H1 (cell line): ENCODE measurements around the gene TUBB1. TPM values are rescaled to one million over a fixed set of nuclear protein-coding genes. Genes with fewer than 3 reads are reported as not detected.

Source experiments
- CTCF ChIA-PET: fragments of 300-600 bp; sonication (Branson Sonifier 250); formaldehyde crosslinking; loops from one replicate; lab custom pipeline; 2021; ENCODE audit not compliant: partially characterized antibody; lab: Charles Lee
- POLR2A ChIA-PET: fragments of 300-600 bp; sonication (Branson Sonifier 250); formaldehyde crosslinking; loops from one replicate; lab custom pipeline; 2021; ENCODE audit warnings: inconsistent platforms; ENCODE audit not compliant: partially characterized antibody; lab: Charles Lee
- DNase-seq, 2 experiments: peaks; one replicate each; pipeline versions ENCODE4 v3.0.0 to v3.0.0-alpha.2; 2010 to 2022; ENCODE audit warnings: low spot score in 2 of 2, low read depth in 1 of 2, mixed read lengths in 1 of 2
- FAIRE-seq: peaks from 2 replicates; lab custom pipeline; 2011; peaks lifted over from hg19 to GRCh38; lab: Jason Lieb, UNC
- H2AFZ ChIP-seq: 2 replicates; pipeline ENCODE4 v1.8.1; 2012; ENCODE audit warnings: low read length, inconsistent platforms
- H2AK5ac ChIP-seq: 2 replicates; pipeline ENCODE4 v1.6.1; 2013; ENCODE audit warnings: low read depth, low read length
- H2BK120ac ChIP-seq: replicated peaks from 2 replicates; pipeline ENCODE3; 2013; ENCODE audit warnings: low read depth, low read length, inconsistent platforms
- H2BK12ac ChIP-seq: 2 replicates; pipeline ENCODE4 v1.6.1; 2013; ENCODE audit warnings: low read depth, low read length
- H2BK15ac ChIP-seq: 2 replicates; pipeline ENCODE4 v1.6.1; 2013; ENCODE audit warnings: low read length
- H2BK20ac ChIP-seq: 2 replicates; pipeline ENCODE4 v1.6.1; 2013; ENCODE audit warnings: low read length
- H2BK5ac ChIP-seq: 2 replicates; pipeline ENCODE4 v1.6.1; 2013; ENCODE audit warnings: low read depth, low read length
- H3K14ac ChIP-seq: 2 replicates; pipeline ENCODE4 v1.6.1; 2013; ENCODE audit warnings: inconsistent platforms; ENCODE audit not compliant: insufficient read length
- H3K18ac ChIP-seq: 2 replicates; pipeline ENCODE4 v1.6.1; 2013; ENCODE audit warnings: low read length; ENCODE audit errors: extremely low read depth
- H3K23ac ChIP-seq: 2 replicates; pipeline ENCODE4 v1.6.1; 2013; ENCODE audit warnings: inconsistent platforms; ENCODE audit not compliant: insufficient read length
- H3K23me2 ChIP-seq: 2 replicates; pipeline ENCODE4 v1.6.1; 2013; ENCODE audit warnings: low read depth, low read length
- H3K27ac ChIP-seq: 2 replicates; pipeline ENCODE4 v1.6.1; 2011; ENCODE audit warnings: low read depth, low read length, inconsistent platforms
- H3K27me3 ChIP-seq, 4 experiments: replicated peaks in 1 of 4; 1 replicate in 1 of 4; 2 replicates in 3 of 4; pipeline versions ENCODE4 v1.6.1 to v1.8.1; 2011 to 2013; ENCODE audit warnings: low read length in 3 of 4, mild to moderate bottlenecking in 3 of 4, inconsistent platforms in 2 of 4, mixed read lengths in 2 of 4, moderate library complexity in 1 of 4; ENCODE audit not compliant: control insufficient read depth in 3 of 4, insufficient read depth in 3 of 4; ENCODE audit errors: extremely low read depth in 1 of 4
- H3K36me3 ChIP-seq, 4 experiments: 2 replicates each; pipeline versions ENCODE4 v1.6.1 to v1.8.1; 2011 to 2013; ENCODE audit warnings: mild to moderate bottlenecking in 4 of 4, low read length in 3 of 4, moderate library complexity in 2 of 4, control low read depth in 1 of 4, inconsistent platforms in 1 of 4; ENCODE audit not compliant: insufficient read depth in 4 of 4, control insufficient read depth in 2 of 4
- H3K4ac ChIP-seq: replicated peaks from 2 replicates; pipeline ENCODE3; 2013; ENCODE audit warnings: low read length, low read depth, mixed read lengths, inconsistent platforms; ENCODE audit not compliant: insufficient read length
- H3K4me1 ChIP-seq, 4 experiments: replicated peaks in 1 of 4; 1 replicate in 1 of 4; 2 replicates in 3 of 4; pipeline versions ENCODE4 v1.6.1 to v1.8.1; 2011 to 2013; ENCODE audit warnings: low read length in 3 of 4, inconsistent platforms in 2 of 4, mixed read lengths in 1 of 4; ENCODE audit not compliant: insufficient read depth in 4 of 4, control insufficient read depth in 3 of 4
- H3K4me2 ChIP-seq, 2 experiments: 2 replicates each; pipeline versions ENCODE4 v1.6.1 to v1.8.1; 2011 to 2013; ENCODE audit warnings: low read depth in 2 of 2, low read length in 2 of 2, control low read depth in 1 of 2, inconsistent platforms in 1 of 2, mild to moderate bottlenecking in 1 of 2; ENCODE audit not compliant: insufficient read depth in 1 of 2
- H3K4me3 ChIP-seq, 4 experiments: fragments of 200-600, 300-600 bp in 1 of 4; sonication (generic), shearing (Covaris generic), sonication (Bioruptor Twin) in 1 of 4; 2 replicates each; pipeline versions ENCODE4 v1.5.1 to v1.8.1; 2011 to 2016; ENCODE audit warnings: low read length in 4 of 4, low read depth in 3 of 4, control low read depth in 2 of 4, inconsistent platforms in 2 of 4, mild to moderate bottlenecking in 2 of 4, mixed read lengths in 1 of 4, moderate library complexity in 1 of 4; ENCODE audit not compliant: insufficient read depth in 2 of 4; ENCODE audit errors: extremely low read depth in 1 of 4
- H3K56ac ChIP-seq: replicated peaks from 2 replicates; pipeline ENCODE3; 2013; ENCODE audit warnings: low read depth, mild to moderate bottlenecking, mixed read lengths, low read length, inconsistent platforms; ENCODE audit not compliant: insufficient read length
- H3K79me1 ChIP-seq: 2 replicates; pipeline ENCODE4 v1.6.1; 2013; ENCODE audit warnings: low read depth, low read length, control low read depth
- H3K79me2 ChIP-seq, 2 experiments: 2 replicates each; pipeline versions ENCODE4 v1.6.1 to v1.8.1; 2012 to 2013; ENCODE audit warnings: low read length in 2 of 2, mild to moderate bottlenecking in 2 of 2, inconsistent platforms in 1 of 2; ENCODE audit not compliant: insufficient read depth in 2 of 2, control insufficient read depth in 1 of 2
- H3K9ac ChIP-seq, 4 experiments: replicated peaks in 1 of 4; 1 replicate in 1 of 4; 2 replicates in 3 of 4; pipeline versions ENCODE4 v1.6.1 to v1.8.1; 2011 to 2013; ENCODE audit warnings: low read depth in 3 of 4, low read length in 3 of 4, control low read depth in 2 of 4, mild to moderate bottlenecking in 2 of 4, moderate library complexity in 2 of 4, inconsistent platforms in 1 of 4; ENCODE audit errors: extremely low read depth in 1 of 4
- H3K9me3 ChIP-seq, 2 experiments: 2 replicates each; pipeline versions ENCODE4 v1.6.1 to v1.8.1; 2012 to 2013; ENCODE audit warnings: mild to moderate bottlenecking in 2 of 2, moderate library complexity in 2 of 2, control low read depth in 1 of 2, inconsistent platforms in 1 of 2, low read depth in 1 of 2, low read length in 1 of 2, mixed read lengths in 1 of 2; ENCODE audit not compliant: insufficient read depth in 2 of 2
- H4K20me1 ChIP-seq, 2 experiments: replicated peaks in 1 of 2; 2 replicates each; pipeline versions ENCODE3 to v1.8.1; 2011 to 2013; ENCODE audit warnings: inconsistent platforms in 2 of 2, low read length in 2 of 2, mild to moderate bottlenecking in 1 of 2; ENCODE audit not compliant: insufficient read depth in 2 of 2, control insufficient read depth in 1 of 2
- H4K5ac ChIP-seq: 2 replicates; pipeline ENCODE4 v1.6.1; 2013; ENCODE audit warnings: low read length, low read depth, mixed read lengths, inconsistent platforms; ENCODE audit not compliant: insufficient read length
- H4K8ac ChIP-seq: 2 replicates; pipeline ENCODE4 v1.8.0; 2013; ENCODE audit warnings: mild to moderate bottlenecking, moderate library complexity, low read length, inconsistent platforms; ENCODE audit not compliant: insufficient read depth; ENCODE audit errors: extremely low read depth
- H4K91ac ChIP-seq: replicated peaks from 2 replicates; pipeline ENCODE3; 2013; ENCODE audit warnings: low read length, mixed read lengths, inconsistent platforms; ENCODE audit not compliant: insufficient read length
- BRCA1 ChIP-seq: IDR thresholded peaks from 2 replicates; pipeline ENCODE4 v1.6.1; 2012; ENCODE audit warnings: low read depth, low read length, improper control_type of control experiment
- CTCF ChIP-seq, 3 experiments: IDR thresholded peaks; 1 replicate in 2 of 3; 2 replicates in 1 of 3; pipeline versions ENCODE4 v1.5.1 to v1.6.1; 2011; ENCODE audit warnings: low read length in 3 of 3, mild to moderate bottlenecking in 3 of 3, inconsistent platforms in 2 of 3, low read depth in 1 of 3, moderate library complexity in 1 of 3; ENCODE audit not compliant: insufficient read depth in 1 of 3; ENCODE audit errors: control extremely low read depth in 1 of 3
- HDAC2 ChIP-seq, 2 experiments: fragments of 300-600 bp in 1 of 2; sonication (generic) in 1 of 2; IDR thresholded peaks; 2 replicates each; pipeline ENCODE4 v1.6.1; 2011 to 2012; ENCODE audit warnings: low read depth in 2 of 2, low read length in 2 of 2, mild to moderate bottlenecking in 2 of 2, moderate library complexity in 2 of 2, borderline replicate concordance in 1 of 2, inconsistent platforms in 1 of 2
- NRF1 ChIP-seq: IDR thresholded peaks from 2 replicates; pipeline ENCODE4 v1.6.1; 2011; ENCODE audit warnings: mild to moderate bottlenecking, low read depth, low read length, improper control_type of control experiment
- RNF2 ChIP-seq: fragments of 200-900, 300-1000 bp; sonication (generic); IDR thresholded peaks from 2 replicates; pipeline ENCODE4 v1.7.1; 2016; ENCODE audit warnings: borderline replicate concordance, low read depth, mild to moderate bottlenecking, antibody characterized with exemption, low read length; ENCODE audit not compliant: poor library complexity, severe bottlenecking; ENCODE audit errors: missing control alignments
- SUZ12 ChIP-seq: fragments of 200-600 bp; sonication (generic); IDR thresholded peaks from 2 replicates; pipeline ENCODE4 v1.6.1; 2012; ENCODE audit warnings: mild to moderate bottlenecking, inconsistent platforms, low read length, moderate library complexity, mixed read lengths
- TCF12 ChIP-seq: IDR thresholded peaks from 2 replicates; pipeline ENCODE4 v1.6.1; 2011; ENCODE audit warnings: low read depth, mild to moderate bottlenecking, low read length
- TEAD4 ChIP-seq: IDR thresholded peaks from 2 replicates; pipeline ENCODE4 v1.6.1; 2012; ENCODE audit warnings: low read depth, low read length, inconsistent platforms, mixed read lengths
- ZNF274 ChIP-seq: IDR thresholded peaks from 2 replicates; pipeline ENCODE4 v1.7.0; 2012; ENCODE audit warnings: low read length, borderline replicate concordance; ENCODE audit errors: extremely low read depth
- WGBS, 2 experiments: shearing (Covaris generic) in 1 of 2; methylation state at CpG; one replicate each; pipeline versions ENCODE4 v1.1.6 to v1.1.7; 2013 to 2015; ENCODE audit warnings: low lambda C conversion rate in 2 of 2, mixed read lengths in 2 of 2, inconsistent platforms in 1 of 2, low coverage in 1 of 2, missing lambda C conversion rate in 1 of 2; ENCODE audit not compliant: insufficient replicate concordance in 2 of 2, insufficient coverage in 1 of 2, insufficient read length in 1 of 2; ENCODE audit errors: extremely low coverage in 1 of 2, missing lambda C conversion rate in 1 of 2; 5-methylcytosine and 5-hydroxymethylcytosine counted together
- polyA plus RNA-seq, 7 experiments: library from polyadenylated mRNA; depleted of rRNA in 3 of 7; stranded (reverse) in 5 of 7; unstranded in 2 of 7; fragments of >200 nt in 5 of 7; fragments of 200-250 nt in 2 of 7; gene quantifications; 1 replicate in 5 of 7; 2 replicates in 1 of 7; 4 replicates in 1 of 7; pipeline versions ENCODE4 v1.2.1 to v1.2.3, GENCODE V29; 2011 to 2013; ENCODE audit warnings: missing spikeins in 2 of 7, mixed read lengths in 2 of 7
- total RNA-seq: library from RNA; stranded (reverse); fragmentation: NEBNext Ultra II Directional; extraction: Animal tissue kit (Norgen Biotek cat#: 25700); gene quantifications from 2 replicates; pipeline ENCODE4 v1.2.1, GENCODE V29; 2021

Gene TUBB1
- total and polyA plus RNA-seq, 2 of the 8 experiments (the other 6 are each of a cell fraction or from before 2014, with no cell fraction given), result not detected

GRCh38 chr20:59031564-59032022 lies 12.4 kb downstream of the TUBB1 start:
- CTCF ChIA-PET, result interaction anchor here (0.6 to 2.2 kb wide), 10 partner anchors 16 to 461 kb away, joined by 3 to 8 read pairs (median 4); no protein-coding TSS in a partner anchor
- no peak for TF ChIP-seq CTCF (IDR thresholded peaks at IDR 0.05; ENCODE audit: control extremely low read depth in 1 of 3, insufficient read depth in 1 of 3, low read depth in 1 of 3, low read length in 3 of 3)
- TF ChIP-seq ZNF274, result no peak
- no peak for TF ChIP-seq RNF2
- TF ChIP-seq TCF12, result no peak
- no peak for TF ChIP-seq SUZ12
- TF ChIP-seq NRF1, result no peak
- TF ChIP-seq HDAC2 (IDR thresholded peaks at IDR 0.05; ENCODE audit: borderline replicate concordance in 1 of 2, low read depth in 2 of 2, low read length in 2 of 2), result no peak
- no peak for TF ChIP-seq BRCA1
- no peak for TF ChIP-seq TEAD4

More at GRCh38 chr20:59031564-59032022, 12.4 kb downstream of the TUBB1 start:
- Histone ChIP-seq H4K8ac (peak overlapping the region; percentile 99), H3K27ac (peak overlapping the region; percentile 70), H3K4me3 (peak overlapping the region; percentile 84 to 93 (median 89)), H3K27me3 (peaks cover 0 to 9% (median 4%) of the 10 kb centered on the region in 4 experiments; a peak in 3 of 7 replicates), H3K14ac (no peak overlapping the region), H3K36me3 (peaks cover 2 to 59% (median 19%) of the 10 kb centered on the region in 4 experiments; a peak in 5 of 8 replicates), H3K4me2 (peak overlapping the region; percentile 84 to 87), H3K4ac (peak overlapping the region; percentile 65), H3K9ac (peak overlapping the region; percentile 64 to 90 (median 88)), H3K23ac (no peak overlapping the region), H2BK20ac (no peak overlapping the region), H3K23me2 (peaks cover 6% of the 10 kb centered on the region), H3K9me3 (no peaks in the 10 kb centered on the region), H4K91ac (peak overlapping the region; percentile 51), H3K79me2 (peaks cover 6 to 13% of the 10 kb centered on the region in 2 experiments; a peak in 3 of 4 replicates), H4K20me1 (peaks cover 9 to 12% of the 10 kb centered on the region in 2 experiments), H3K79me1 (peaks cover 2% of the 10 kb centered on the region), H2AK5ac (no peak overlapping the region; the same call in 1 of the 2 replicates), H4K5ac (no peak overlapping the region), H2BK120ac (no peak overlapping the region), H2BK5ac (no peak overlapping the region; the same call in 1 of the 2 replicates), H3K18ac (no peak overlapping the region; the same call in 1 of the 2 replicates), H2AFZ (no peak overlapping the region), H2BK12ac (no peak overlapping the region; the same call in 1 of the 2 replicates), H3K4me1 (peaks cover 0 to 6% (median 1%) of the 10 kb centered on the region in 4 experiments; a peak in 3 of 7 replicates), H3K56ac (no peak overlapping the region), H2BK15ac (no peak overlapping the region)
- DNase-seq (no peak), FAIRE-seq (no peak)
- POLR2A ChIA-PET, result interaction anchor here (0.6 to 3.1 kb wide), 18 partner anchors 9 to 278 kb away, joined by 3 to 28 read pairs (median 3); partner anchors contain the start of gene PRELID3B
- WGBS, 2 experiments, result 35% methylated on average over 13 of the region's 13 CpGs; no CpG with 5 or more reads in 1 of the 2 experiments
